ENCODE results near the gene UBE4B. TPM values are rescaled to one million over a fixed set of nuclear protein-coding genes. Genes with fewer than 3 reads are reported as not detected.

The UBE4B gene
- total RNA-seq, 1 experiment from 2014 or later: 44.7 TPM

- no peak overlapping the region for H3K4me2 ChIP-seq (ENCODE audit: low read length)
- H4K20me1 ChIP-seq (ENCODE audit: insufficient read depth): no peaks in the 10 kb centered on the region
- H3K27ac ChIP-seq (ENCODE audit: low read depth, low read length): no peak overlapping the region
- no peak overlapping the region for H2AFZ ChIP-seq (ENCODE audit: low read depth, low read length, poor library complexity, severe bottlenecking)
- H3K4me3 ChIP-seq (replicated peaks in 1 of 2; ENCODE audit: low read depth in 1 of 2, low read length in 2 of 2): no peak overlapping the region
- RAD21 ChIA-PET (ENCODE audit: low non-redundant PET in 1 of 2, low total read pairs in 2 of 2, uncharacterized antibody in 2 of 2, unreplicated experiment in 2 of 2): no interaction called here
- no peaks in the 10 kb centered on the region for H3K27me3 ChIP-seq (ENCODE audit: insufficient read depth, low read length)
- H3K79me2 ChIP-seq (ENCODE audit: insufficient read depth, low read length): no peaks in the 10 kb centered on the region
- no peaks in the 10 kb centered on the region; a peak in 1 of 4 replicates for H3K36me3 ChIP-seq (ENCODE audit: control insufficient read depth in 1 of 2, insufficient read depth in 2 of 2, low read length in 2 of 2)
- POLR2A ChIA-PET: no interaction called here
- no TSS peak for BruUV-seq (replicated peaks)
- no peak for DNase-seq (ENCODE audit: low read depth, low spot score)
- CTCF ChIA-PET: no interaction called here
- TF ChIP-seq YY1 (IDR thresholded peaks at IDR 0.05; ENCODE audit: extremely low read depth, insufficient replicate concordance, low read depth, low read length): no peak
- no peak for TF ChIP-seq EZH2 (IDR thresholded peaks at IDR 0.05)
- H3K9me3 ChIP-seq (ENCODE audit: control insufficient read depth in 1 of 2, insufficient read depth in 1 of 2, low read depth in 1 of 2, low read length in 2 of 2): no peaks in the 10 kb centered on the region
- intact Hi-C loops (cut with micrococcal nuclease): no loop called here
- ATAC-seq: no peak
- no peak overlapping the region for H3K9ac ChIP-seq (ENCODE audit: low read length)
- H3K9me2 ChIP-seq (ENCODE audit: insufficient read depth): no peaks in the 10 kb centered on the region
- no peaks in the 10 kb centered on the region for H3K4me1 ChIP-seq (ENCODE audit: control insufficient read depth in 1 of 2, insufficient read depth in 2 of 2, low read length in 2 of 2)
Measured at GRCh38 chr1:10181154-10181553, 148.4 kb downstream of the UBE4B start.

GRCh38 chr1:10185759-10186158 is 153.0 kb downstream of the UBE4B start:
- Histone ChIP-seq H3K4me3 (replicated peaks in 1 of 2; ENCODE audit: low read depth in 1 of 2, low read length in 2 of 2) (no peak overlapping the region), H3K4me1 (ENCODE audit: control insufficient read depth in 1 of 2, insufficient read depth in 2 of 2, low read length in 2 of 2) (no peaks in the 10 kb centered on the region), H3K4me2 (ENCODE audit: low read length) (no peak overlapping the region), H3K27ac (ENCODE audit: low read depth, low read length) (no peak overlapping the region), H2AFZ (ENCODE audit: low read depth, low read length, poor library complexity, severe bottlenecking) (no peak overlapping the region), H3K27me3 (ENCODE audit: insufficient read depth, low read length) (no peaks in the 10 kb centered on the region), H3K36me3 (ENCODE audit: control insufficient read depth in 1 of 2, insufficient read depth in 2 of 2, low read length in 2 of 2) (no peaks in the 10 kb centered on the region; a peak in 1 of 4 replicates), H3K9ac (ENCODE audit: low read length) (no peak overlapping the region), H3K79me2 (ENCODE audit: insufficient read depth, low read length) (no peaks in the 10 kb centered on the region), H4K20me1 (ENCODE audit: insufficient read depth) (no peaks in the 10 kb centered on the region), H3K9me2 (ENCODE audit: insufficient read depth) (no peaks in the 10 kb centered on the region), H3K9me3 (ENCODE audit: control insufficient read depth in 1 of 2, insufficient read depth in 1 of 2, low read depth in 1 of 2, low read length in 2 of 2) (no peaks in the 10 kb centered on the region)
- ChIA-PET RAD21 (ENCODE audit: low non-redundant PET in 1 of 2, low total read pairs in 2 of 2, uncharacterized antibody in 2 of 2, unreplicated experiment in 2 of 2) (no interaction called here), CTCF (no interaction called here), POLR2A (no interaction called here)
- intact Hi-C loops (cut with micrococcal nuclease): no loop called here
- DNase-seq (ENCODE audit: low read depth, low spot score) (no peak), ATAC-seq (no peak)
- TF ChIP-seq EZH2phosphoT487 (IDR thresholded peaks at IDR 0.05; ENCODE audit: borderline replicate concordance): no peak
- no peak for TF ChIP-seq YY1 (IDR thresholded peaks at IDR 0.05; ENCODE audit: extremely low read depth, insufficient replicate concordance, low read depth, low read length)
- TF ChIP-seq SP1 (IDR thresholded peaks at IDR 0.05; ENCODE audit: low read depth): no peak
- no peak for TF ChIP-seq CBX3 (IDR thresholded peaks at IDR 0.05; ENCODE audit: low read depth)
- no peak for TF ChIP-seq ZBTB33 (IDR thresholded peaks at IDR 0.05; ENCODE audit: extremely low read depth, insufficient replicate concordance, low read length)
- no peak for TF ChIP-seq TCF7L2 (IDR thresholded peaks at IDR 0.05; ENCODE audit: borderline replicate concordance, extremely low read depth, insufficient read depth, insufficient read length)
- no peak for TF ChIP-seq ZFX (IDR thresholded peaks at IDR 0.05)
- TF ChIP-seq MAX (IDR thresholded peaks at IDR 0.05): no peak
- TF ChIP-seq SIN3A (IDR thresholded peaks at IDR 0.05; ENCODE audit: low read depth): no peak
- no TSS peak for BruUV-seq (replicated peaks)
